ENCODE measurements around the gene ZNF597. TPM values are rescaled to one million over a fixed set of nuclear protein-coding genes. Genes with fewer than 3 reads are reported as not detected.
"Not testable (repeated sequence)": the region's sequence is repeated elsewhere in the genome, so short reads cannot be mapped to it uniquely, and the experiment has no call there.

Gene ZNF597
- total and polyA plus RNA-seq, 2 donors: 2.3 to 2.5 TPM

DNA sequence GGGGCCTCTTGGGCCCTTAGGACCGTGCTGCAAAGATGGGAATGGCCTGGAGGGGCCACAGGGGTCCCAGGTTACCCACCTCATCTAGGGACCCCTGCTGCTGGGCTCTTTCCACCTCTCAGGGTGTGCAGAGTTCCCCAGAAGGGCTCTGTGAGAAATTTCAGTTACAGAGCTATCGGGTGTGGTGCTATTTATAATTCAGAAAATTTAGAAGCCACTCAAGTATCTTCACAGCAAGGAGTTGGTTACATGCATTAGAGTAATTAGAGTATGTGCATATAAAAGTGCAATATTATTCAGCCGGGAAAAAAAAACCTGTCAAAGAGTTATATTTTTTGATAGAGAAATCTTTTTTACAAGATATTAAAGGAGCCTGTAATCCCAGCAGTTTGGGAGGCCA lies 33.1 kb upstream of the ZNF597 start:
- Histone ChIP-seq H3K9me3 (ENCODE audit: control insufficient read depth in 2 of 2, insufficient read depth in 1 of 2, low read length in 1 of 2) (no peaks in the 10 kb centered on the region), H3K4me1 (ENCODE audit: control insufficient read depth in 2 of 2, insufficient read depth in 2 of 2, low read length in 2 of 2) (no peaks in the 10 kb centered on the region), H3K27ac (ENCODE audit: low read depth in 1 of 2, low read length in 1 of 2) (no peak overlapping the region), H3K36me3 (ENCODE audit: control insufficient read depth in 2 of 2, insufficient read depth in 2 of 2, low read length in 1 of 2) (peaks cover 19 to 40% of the 10 kb centered on the region in 2 donors), H3K4me3 (ENCODE audit: low read length in 2 of 2) (no peak overlapping the region), H3K27me3 (ENCODE audit: control insufficient read depth in 2 of 2, insufficient read depth in 1 of 2, low read length in 1 of 2) (no peaks in the 10 kb centered on the region)
- no peak for DNase-seq (ENCODE audit: low read depth in 6 of 9, low spot score in 9 of 9)
- 98% methylated on average over 3 of the region's 3 CpGs for WGBS

DNA sequence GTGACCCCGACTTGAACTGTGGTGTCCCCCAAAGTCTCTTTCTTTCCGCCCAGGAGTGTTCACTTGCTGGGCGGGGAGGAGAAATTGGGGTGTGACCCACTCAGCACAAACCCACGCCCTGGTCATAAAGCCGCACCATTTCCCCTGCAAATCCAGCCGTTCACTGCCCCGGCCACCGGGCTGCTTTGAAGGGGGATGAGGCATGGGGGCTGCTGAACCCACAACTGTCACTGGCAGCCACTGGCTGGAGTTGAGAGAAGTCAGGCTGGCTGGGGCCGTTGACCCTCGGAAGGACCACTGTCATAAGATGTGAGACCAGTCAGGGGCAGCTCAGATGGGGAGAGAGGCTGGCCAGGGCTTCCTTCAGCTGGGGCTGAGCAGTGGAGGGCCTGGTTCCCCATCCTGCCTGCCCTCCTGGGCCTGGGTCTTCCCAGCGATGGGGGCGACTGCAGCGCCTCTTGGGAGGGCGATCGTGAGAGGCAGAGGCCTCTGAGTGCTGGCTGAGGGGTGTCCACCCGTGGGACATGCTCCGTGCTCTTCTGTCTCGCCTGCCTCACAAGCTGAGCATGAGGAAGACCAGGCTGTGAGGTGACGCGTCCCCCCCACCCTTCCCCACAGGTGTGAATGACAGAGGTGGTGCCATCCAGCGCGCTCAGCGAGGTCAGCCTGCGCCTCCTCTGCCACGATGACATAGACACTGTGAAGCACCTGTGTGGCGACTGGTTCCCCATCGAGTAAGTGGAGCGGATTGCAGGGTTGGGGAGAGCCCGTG lies 32.5 kb upstream of the ZNF597 start:
- 96% methylated on average over 29 of the region's 29 CpGs for WGBS
- no peaks in the 10 kb centered on the region for H3K4me1 ChIP-seq (ENCODE audit: control insufficient read depth in 2 of 2, insufficient read depth in 2 of 2, low read length in 2 of 2)
- DNase-seq (ENCODE audit: low read depth in 6 of 9, low spot score in 9 of 9): no peak

DNA sequence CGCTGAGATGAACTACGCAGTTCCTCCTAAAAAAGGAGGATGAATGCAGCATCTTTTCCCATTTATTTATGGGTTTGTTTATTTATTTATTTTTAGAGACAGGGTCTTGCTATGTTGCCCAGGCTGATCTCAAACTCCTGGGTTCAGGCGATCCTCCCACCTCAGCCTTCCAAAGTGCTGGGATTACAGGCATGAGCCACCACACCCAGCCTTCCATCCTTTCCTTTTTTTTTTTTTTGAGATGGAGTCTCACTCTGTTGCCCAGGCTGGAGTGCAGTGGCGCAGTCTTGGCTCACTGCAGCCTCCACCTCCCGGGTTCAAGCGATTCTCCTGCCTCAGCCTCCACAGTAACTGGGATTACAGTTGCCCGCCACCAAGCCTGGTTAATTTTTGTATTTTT lies 31.6 kb upstream of the ZNF597 start:
- not testable (repeated sequence) for H3K27ac ChIP-seq (ENCODE audit: low read depth in 1 of 2, low read length in 1 of 2); H3K9me3 ChIP-seq (ENCODE audit: control insufficient read depth in 2 of 2, insufficient read depth in 1 of 2, low read length in 1 of 2); H3K4me3 ChIP-seq (ENCODE audit: low read length in 2 of 2); DNase-seq (ENCODE audit: low read depth in 6 of 9, low spot score in 9 of 9); H3K4me1 ChIP-seq (ENCODE audit: control insufficient read depth in 2 of 2, insufficient read depth in 2 of 2, low read length in 2 of 2); H3K27me3 ChIP-seq (ENCODE audit: control insufficient read depth in 2 of 2, insufficient read depth in 1 of 2, low read length in 1 of 2)
- peaks cover 22 to 35% of the 10 kb centered on the region in 2 donors for H3K36me3 ChIP-seq (ENCODE audit: control insufficient read depth in 2 of 2, insufficient read depth in 2 of 2, low read length in 1 of 2)
- 98% methylated on average over 7 of the region's 7 CpGs for WGBS

More for the DNA sequence above, 32.5 kb upstream of the ZNF597 start:
- Histone ChIP-seq H3K36me3 (ENCODE audit: control insufficient read depth in 2 of 2, insufficient read depth in 2 of 2, low read length in 1 of 2) (peaks cover 18 to 37% of the 10 kb centered on the region in 2 donors), H3K4me3 (ENCODE audit: low read length in 2 of 2) (no peak overlapping the region), H3K27ac (ENCODE audit: low read depth in 1 of 2, low read length in 1 of 2) (no peak overlapping the region), H3K27me3 (ENCODE audit: control insufficient read depth in 2 of 2, insufficient read depth in 1 of 2, low read length in 1 of 2) (no peaks in the 10 kb centered on the region), H3K9me3 (ENCODE audit: control insufficient read depth in 2 of 2, insufficient read depth in 1 of 2, low read length in 1 of 2) (no peaks in the 10 kb centered on the region)

DNA sequence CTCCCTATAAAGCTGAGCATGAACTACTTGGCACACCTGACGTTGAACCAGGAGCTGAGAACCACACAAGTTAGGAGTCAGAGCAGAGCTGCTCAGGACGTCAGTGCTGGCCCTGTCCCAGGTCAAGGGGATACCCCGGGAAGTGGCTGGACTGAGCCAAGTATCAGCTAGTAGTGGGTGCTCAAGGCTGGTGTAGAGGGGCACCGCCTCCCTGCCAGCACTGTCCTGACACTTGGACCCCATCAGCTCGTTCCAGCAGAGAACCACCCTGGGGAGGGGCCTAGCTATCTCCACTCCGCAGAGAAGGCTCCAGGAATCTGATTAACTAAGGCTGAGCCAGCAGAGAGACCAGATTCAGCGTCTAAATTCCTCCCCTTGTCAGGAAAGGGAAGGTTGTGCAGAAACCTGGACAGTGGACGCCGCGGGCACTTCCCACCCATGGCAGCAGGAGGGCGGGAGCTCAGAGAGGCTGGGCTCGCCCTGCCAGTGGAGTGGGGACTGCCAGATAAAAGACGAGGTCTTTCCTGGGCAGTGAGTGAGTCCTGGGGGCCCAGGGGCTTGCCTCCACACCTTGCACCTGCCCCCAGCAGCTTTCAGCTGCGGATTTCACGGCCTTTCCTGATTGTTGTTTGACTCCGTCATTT lies 31.0 kb upstream of the ZNF597 start:
- H3K27ac ChIP-seq (ENCODE audit: low read depth in 1 of 2, low read length in 1 of 2): no peak overlapping the region
- 96% methylated on average over 16 of the region's 16 CpGs for WGBS

DNA sequence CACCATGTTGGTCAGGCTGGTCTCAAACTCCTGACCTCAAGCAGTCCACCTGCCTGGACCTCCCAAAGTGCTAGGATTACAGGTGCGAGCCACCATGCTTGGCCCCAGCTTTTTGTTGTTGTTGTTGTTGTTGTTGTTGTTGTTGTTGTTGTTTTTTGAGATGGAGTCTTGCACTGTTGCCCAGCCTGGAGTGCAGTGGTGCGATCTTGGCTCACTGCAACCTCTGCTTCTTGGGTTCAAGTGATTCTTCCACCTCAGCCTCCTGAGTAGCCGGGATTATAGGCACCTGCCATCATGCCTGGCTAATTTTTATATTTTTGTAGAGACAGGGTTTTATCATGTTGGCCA lies 30.3 kb upstream of the ZNF597 start:
- H3K4me3 ChIP-seq (ENCODE audit: low read length in 2 of 2); H3K4me1 ChIP-seq (ENCODE audit: control insufficient read depth in 2 of 2, insufficient read depth in 2 of 2, low read length in 2 of 2); H3K27me3 ChIP-seq (ENCODE audit: control insufficient read depth in 2 of 2, insufficient read depth in 1 of 2, low read length in 1 of 2); DNase-seq (ENCODE audit: low read depth in 6 of 9, low spot score in 9 of 9); H3K9me3 ChIP-seq (ENCODE audit: control insufficient read depth in 2 of 2, insufficient read depth in 1 of 2, low read length in 1 of 2); H3K27ac ChIP-seq (ENCODE audit: low read depth in 1 of 2, low read length in 1 of 2): not testable (repeated sequence)
- 87% methylated on average over 3 of the region's 3 CpGs for WGBS
- H3K36me3 ChIP-seq (ENCODE audit: control insufficient read depth in 2 of 2, insufficient read depth in 2 of 2, low read length in 1 of 2): peaks cover 15 to 24% of the 10 kb centered on the region in 2 donors

More for the DNA sequence above, 31.0 kb upstream of the ZNF597 start:
- Histone ChIP-seq H3K4me3 (ENCODE audit: low read length in 2 of 2) (no peak overlapping the region), H3K36me3 (ENCODE audit: control insufficient read depth in 2 of 2, insufficient read depth in 2 of 2, low read length in 1 of 2) (peaks cover 18 to 30% of the 10 kb centered on the region in 2 donors), H3K27me3 (ENCODE audit: control insufficient read depth in 2 of 2, insufficient read depth in 1 of 2, low read length in 1 of 2) (no peaks in the 10 kb centered on the region), H3K4me1 (ENCODE audit: control insufficient read depth in 2 of 2, insufficient read depth in 2 of 2, low read length in 2 of 2) (no peaks in the 10 kb centered on the region), H3K9me3 (ENCODE audit: control insufficient read depth in 2 of 2, insufficient read depth in 1 of 2, low read length in 1 of 2) (no peaks in the 10 kb centered on the region)
- no peak for DNase-seq (ENCODE audit: low read depth in 6 of 9, low spot score in 9 of 9)

GRCh38 chr16:3472878-3473595 lies 29.7 kb upstream of the ZNF597 start:
- Histone ChIP-seq H3K27me3 (ENCODE audit: control insufficient read depth in 2 of 2, insufficient read depth in 1 of 2, low read length in 1 of 2) (no peaks in the 10 kb centered on the region), H3K9me3 (ENCODE audit: control insufficient read depth in 2 of 2, insufficient read depth in 1 of 2, low read length in 1 of 2) (no peaks in the 10 kb centered on the region), H3K4me3 (ENCODE audit: low read length in 2 of 2) (no peak overlapping the region), H3K36me3 (ENCODE audit: control insufficient read depth in 2 of 2, insufficient read depth in 2 of 2, low read length in 1 of 2) (peaks cover 11 to 19% of the 10 kb centered on the region in 2 donors), H3K27ac (ENCODE audit: low read depth in 1 of 2, low read length in 1 of 2) (no peak overlapping the region), H3K4me1 (ENCODE audit: control insufficient read depth in 2 of 2, insufficient read depth in 2 of 2, low read length in 2 of 2) (peaks cover 0 to 3% of the 10 kb centered on the region in 2 donors)
- no peak for DNase-seq (ENCODE audit: low read depth in 6 of 9, low spot score in 9 of 9)
- 95% methylated on average over 10 of the region's 10 CpGs for WGBS

DNA sequence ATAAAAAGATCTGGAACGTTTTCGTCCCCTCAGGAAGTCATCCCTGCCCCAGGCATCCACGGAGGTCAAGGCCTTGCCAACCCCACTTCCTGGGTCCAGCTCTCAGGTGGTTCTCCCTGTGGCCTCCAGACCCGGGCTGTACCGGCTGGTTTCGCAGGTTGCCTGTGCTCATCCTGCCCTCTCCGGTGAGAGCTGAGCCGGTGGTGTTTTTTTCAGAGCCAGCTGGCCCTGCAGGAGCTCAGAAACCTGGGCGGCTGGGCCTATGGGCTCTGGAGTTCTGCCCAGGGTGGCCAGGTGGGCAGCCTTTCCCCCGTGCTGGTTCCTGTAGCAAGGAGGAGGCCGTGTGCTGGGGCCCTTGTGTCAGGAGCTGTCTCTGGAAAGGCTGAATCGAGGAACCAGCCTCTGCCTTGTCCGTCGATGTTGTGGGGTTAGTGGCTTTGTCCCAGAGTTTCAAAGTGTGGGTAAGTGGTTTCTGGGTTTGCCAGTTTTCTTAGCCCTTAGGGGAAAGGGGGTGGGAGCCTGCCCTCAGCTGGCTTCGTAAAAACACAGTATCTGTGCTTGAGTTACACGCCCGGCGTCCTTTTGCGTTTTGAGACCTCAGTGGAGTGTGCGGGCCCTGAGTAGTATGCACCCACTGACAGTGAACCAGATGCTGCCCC lies 28.3 kb upstream of the ZNF597 start:
- peaks cover 0 to 3% of the 10 kb centered on the region in 2 donors for H3K4me1 ChIP-seq (ENCODE audit: control insufficient read depth in 2 of 2, insufficient read depth in 2 of 2, low read length in 2 of 2)
- H3K36me3 ChIP-seq (ENCODE audit: control insufficient read depth in 2 of 2, insufficient read depth in 2 of 2, low read length in 1 of 2): peaks cover 17 to 23% of the 10 kb centered on the region in 2 donors
- WGBS: 97% methylated on average over 20 of the region's 20 CpGs
- H3K4me3 ChIP-seq (ENCODE audit: low read length in 2 of 2): no peak overlapping the region
- no peaks in the 10 kb centered on the region for H3K9me3 ChIP-seq (ENCODE audit: control insufficient read depth in 2 of 2, insufficient read depth in 1 of 2, low read length in 1 of 2)
- no peak overlapping the region for H3K27ac ChIP-seq (ENCODE audit: low read depth in 1 of 2, low read length in 1 of 2)
- H3K27me3 ChIP-seq (ENCODE audit: control insufficient read depth in 2 of 2, insufficient read depth in 1 of 2, low read length in 1 of 2): no peaks in the 10 kb centered on the region
- no peak for DNase-seq (ENCODE audit: low read depth in 6 of 9, low spot score in 9 of 9)

DNA sequence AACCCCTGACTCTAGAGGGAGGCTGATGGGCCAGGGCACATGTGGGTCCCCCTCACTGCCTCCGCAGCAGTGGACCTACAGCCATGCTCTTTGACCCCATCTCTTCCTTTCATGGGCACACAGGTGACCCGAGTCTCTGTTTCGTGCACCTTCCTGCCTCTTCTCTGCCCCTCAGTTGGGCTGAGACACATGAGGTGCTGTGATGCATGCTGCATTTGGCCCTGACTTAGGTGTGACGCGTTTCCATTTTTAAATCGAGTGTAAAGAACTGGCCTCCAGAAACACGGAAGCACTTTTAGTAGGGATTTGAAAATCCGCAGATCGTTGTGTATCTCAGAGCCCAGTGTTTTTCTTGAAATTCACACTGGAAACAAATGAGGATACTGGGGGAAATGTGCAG lies 27.4 kb upstream of the ZNF597 start:
- Histone ChIP-seq H3K4me3 (ENCODE audit: low read length in 2 of 2) (no peak overlapping the region), H3K27ac (ENCODE audit: low read depth in 1 of 2, low read length in 1 of 2) (no peak overlapping the region), H3K4me1 (ENCODE audit: control insufficient read depth in 2 of 2, insufficient read depth in 2 of 2, low read length in 2 of 2) (peaks cover 0 to 3% of the 10 kb centered on the region in 2 donors), H3K36me3 (ENCODE audit: control insufficient read depth in 2 of 2, insufficient read depth in 2 of 2, low read length in 1 of 2) (peaks cover 19 to 25% of the 10 kb centered on the region in 2 donors), H3K9me3 (ENCODE audit: control insufficient read depth in 2 of 2, insufficient read depth in 1 of 2, low read length in 1 of 2) (no peaks in the 10 kb centered on the region), H3K27me3 (ENCODE audit: control insufficient read depth in 2 of 2, insufficient read depth in 1 of 2, low read length in 1 of 2) (no peaks in the 10 kb centered on the region)
- whole genome bisulfite sequencing: 87% methylated on average over 9 of the region's 9 CpGs
- DNase-seq (ENCODE audit: low read depth in 6 of 9, low spot score in 9 of 9): no peak

All from thymus (tissue), 11 donors.